GM23248 (cell line): ENCODE measurements around the gene SDR9C7.

Source experiments
- EZH2 ChIP-seq: fragments of 200-600 bp; sonication (generic); IDR thresholded peaks from 2 replicates; pipeline ENCODE4 v1.6.1; 2018; ENCODE audit warnings: antibody characterized with exemption, mild to moderate bottlenecking; ENCODE audit not compliant: insufficient read depth, poor library complexity, severe bottlenecking
- EZH2phosphoT487 ChIP-seq: fragments of 200-600 bp; sonication (generic); IDR thresholded peaks from 2 replicates; pipeline ENCODE4 v1.6.1; 2018; ENCODE audit warnings: antibody characterized with exemption, moderate library complexity, mild to moderate bottlenecking, low read depth; ENCODE audit not compliant: insufficient read depth

- TF ChIP-seq EZH2, result no peak
- TF ChIP-seq EZH2phosphoT487, result no peak
Observed at GRCh38 chr12:56921346-56921745, 12.9 kb downstream of the SDR9C7 start.
